ENCODE measurements around the gene CLTCL1. TPM values are rescaled to one million over a fixed set of nuclear protein-coding genes. Genes with fewer than 3 reads are reported as not detected.

The CLTCL1 gene
- total RNA-seq, 1 experiment from 2014 or later, result 7.1 TPM

GRCh38 chr22:19331975-19332374, 40.5 kb upstream of the CLTCL1 start:
- H3K36me3 ChIP-seq (ENCODE audit: control insufficient read depth in 1 of 2, insufficient read depth in 2 of 2, low read length in 2 of 2), result peaks cover 10 to 31% of the 10 kb centered on the region in 2 experiments; a peak in 3 of 4 replicates
- intact Hi-C loops (cut with micrococcal nuclease), result no loop called here

GRCh38 chr22:19331474-19331873, 40.0 kb upstream of the CLTCL1 start:
- DNase-seq (ENCODE audit: low read depth, low spot score), result no peak
- no peak for ATAC-seq
- ChIA-PET POLR2A (no interaction called here), RAD21 (ENCODE audit: low non-redundant PET in 1 of 2, low total read pairs in 2 of 2, uncharacterized antibody in 2 of 2, unreplicated experiment in 2 of 2) (no interaction called here), CTCF (no interaction called here)
- Histone ChIP-seq H4K20me1 (ENCODE audit: insufficient read depth) (no peaks in the 10 kb centered on the region), H3K9me2 (ENCODE audit: insufficient read depth) (no peaks in the 10 kb centered on the region), H3K79me2 (ENCODE audit: insufficient read depth, low read length) (0 out of 2 replicates have a peak, but pooled peaks cover under 1% of the 10 kb centered on the region), H3K4me1 (ENCODE audit: control insufficient read depth in 1 of 2, insufficient read depth in 2 of 2, low read length in 2 of 2) (no peaks in the 10 kb centered on the region), H3K9ac (ENCODE audit: low read length) (no peak overlapping the region), H3K4me2 (ENCODE audit: low read length) (no peak overlapping the region), H3K36me3 (ENCODE audit: control insufficient read depth in 1 of 2, insufficient read depth in 2 of 2, low read length in 2 of 2) (peaks cover 10 to 29% of the 10 kb centered on the region in 2 experiments; a peak in 3 of 4 replicates), H3K27me3 (ENCODE audit: insufficient read depth, low read length) (no peaks in the 10 kb centered on the region), H3K27ac (ENCODE audit: low read depth, low read length) (no peak overlapping the region), H3K9me3 (ENCODE audit: control insufficient read depth in 1 of 2, insufficient read depth in 1 of 2, low read depth in 1 of 2, low read length in 2 of 2) (no peaks in the 10 kb centered on the region), H3K4me3 (replicated peaks in 1 of 2; ENCODE audit: low read depth in 1 of 2, low read length in 2 of 2) (no peak overlapping the region), H2AFZ (ENCODE audit: low read depth, low read length, poor library complexity, severe bottlenecking) (no peak overlapping the region)
- intact Hi-C loops (cut with micrococcal nuclease), result no loop called here
- no TSS peak for BruUV-seq (replicated peaks)
- TF ChIP-seq ATF3 (IDR thresholded peaks at IDR 0.05) (no peak), REST (IDR thresholded peaks at IDR 0.05; ENCODE audit: low read depth) (no peak), SRF (IDR thresholded peaks at IDR 0.05; ENCODE audit: low read depth) (no peak), JUND (IDR thresholded peaks at IDR 0.05) (no peak), ZFX (IDR thresholded peaks at IDR 0.05) (no peak), FOSL1 (IDR thresholded peaks at IDR 0.05; ENCODE audit: low read depth) (no peak), SP1 (IDR thresholded peaks at IDR 0.05; ENCODE audit: low read depth) (no peak), POLR2A (IDR thresholded peaks at IDR 0.05; ENCODE audit: borderline replicate concordance, extremely low read depth, insufficient read depth, insufficient read length) (no peak), CTCF (IDR thresholded peaks at IDR 0.05 in 2 of 3, conservative IDR thresholded peaks at IDR 0.05 in 1 of 3; ENCODE audit: borderline replicate concordance in 1 of 3, insufficient read depth in 1 of 3, low read depth in 2 of 3, low read length in 2 of 3) (no peak)

More at GRCh38 chr22:19331975-19332374, 40.5 kb upstream of the CLTCL1 start:
- Histone ChIP-seq H3K9me3 (ENCODE audit: control insufficient read depth in 1 of 2, insufficient read depth in 1 of 2, low read depth in 1 of 2, low read length in 2 of 2) (no peaks in the 10 kb centered on the region), H4K20me1 (ENCODE audit: insufficient read depth) (no peaks in the 10 kb centered on the region), H3K4me3 (replicated peaks in 1 of 2; ENCODE audit: low read depth in 1 of 2, low read length in 2 of 2) (no peak overlapping the region), H3K27me3 (ENCODE audit: insufficient read depth, low read length) (no peaks in the 10 kb centered on the region), H2AFZ (ENCODE audit: low read depth, low read length, poor library complexity, severe bottlenecking) (no peak overlapping the region), H3K4me2 (ENCODE audit: low read length) (no peak overlapping the region), H3K9ac (ENCODE audit: low read length) (no peak overlapping the region), H3K27ac (ENCODE audit: low read depth, low read length) (no peak overlapping the region), H3K9me2 (ENCODE audit: insufficient read depth) (no peaks in the 10 kb centered on the region), H3K4me1 (ENCODE audit: control insufficient read depth in 1 of 2, insufficient read depth in 2 of 2, low read length in 2 of 2) (no peaks in the 10 kb centered on the region), H3K79me2 (ENCODE audit: insufficient read depth, low read length) (peaks cover 5% of the 10 kb centered on the region; the same call in 1 of the 2 replicates)
- ChIA-PET POLR2A (no interaction called here), CTCF (no interaction called here), RAD21 (ENCODE audit: low non-redundant PET in 1 of 2, low total read pairs in 2 of 2, uncharacterized antibody in 2 of 2, unreplicated experiment in 2 of 2) (no interaction called here)
- BruUV-seq (replicated peaks), result no TSS peak
- TF ChIP-seq YY1 (IDR thresholded peaks at IDR 0.05; ENCODE audit: extremely low read depth, insufficient replicate concordance, low read depth, low read length), result no peak
- TF ChIP-seq EGR1 (IDR thresholded peaks at IDR 0.05; ENCODE audit: low read depth), result no peak
- TF ChIP-seq ELF1 (IDR thresholded peaks at IDR 0.05; ENCODE audit: borderline replicate concordance, low read depth), result no peak
- TF ChIP-seq ATF3 (IDR thresholded peaks at IDR 0.05), result no peak
- TF ChIP-seq CEBPB (IDR thresholded peaks at IDR 0.05; ENCODE audit: low read depth), result no peak
- no peak for TF ChIP-seq JUND (IDR thresholded peaks at IDR 0.05)
- no peak for TF ChIP-seq CBX3 (IDR thresholded peaks at IDR 0.05; ENCODE audit: low read depth)
- TF ChIP-seq RAD21 (IDR thresholded peaks at IDR 0.05; ENCODE audit: low read depth), result no peak
- no peak for TF ChIP-seq EZH2phosphoT487 (IDR thresholded peaks at IDR 0.05; ENCODE audit: borderline replicate concordance)
- no peak for DNase-seq (ENCODE audit: low read depth, low spot score)
- no peak for ATAC-seq
